GM12892 (cell line): ENCODE results near the gene GPR85.

Experiments
- DNase-seq: peaks from one replicate; pipeline ENCODE4 v3.0.0; 2011; ENCODE audit not compliant: insufficient read length
- FAIRE-seq: peaks from 2 replicates; lab custom pipeline; 2011; peaks lifted over from hg19 to GRCh38; lab: Jason Lieb, UNC
- POLR2A ChIP-seq: IDR thresholded peaks from 2 replicates; pipeline ENCODE4 v1.6.1; 2011; ENCODE audit warnings: low read depth, low read length, control low read depth
- POLR2AphosphoS5 ChIP-seq: IDR thresholded peaks from 2 replicates; pipeline ENCODE4 v1.6.1; 2011; ENCODE audit warnings: low read depth, low read length, control low read depth
- TAF1 ChIP-seq: IDR thresholded peaks from 2 replicates; pipeline ENCODE4 v1.6.1; 2011; ENCODE audit warnings: low read depth, mild to moderate bottlenecking, control low read depth, low read length, borderline replicate concordance

Gene GPR85

DNA sequence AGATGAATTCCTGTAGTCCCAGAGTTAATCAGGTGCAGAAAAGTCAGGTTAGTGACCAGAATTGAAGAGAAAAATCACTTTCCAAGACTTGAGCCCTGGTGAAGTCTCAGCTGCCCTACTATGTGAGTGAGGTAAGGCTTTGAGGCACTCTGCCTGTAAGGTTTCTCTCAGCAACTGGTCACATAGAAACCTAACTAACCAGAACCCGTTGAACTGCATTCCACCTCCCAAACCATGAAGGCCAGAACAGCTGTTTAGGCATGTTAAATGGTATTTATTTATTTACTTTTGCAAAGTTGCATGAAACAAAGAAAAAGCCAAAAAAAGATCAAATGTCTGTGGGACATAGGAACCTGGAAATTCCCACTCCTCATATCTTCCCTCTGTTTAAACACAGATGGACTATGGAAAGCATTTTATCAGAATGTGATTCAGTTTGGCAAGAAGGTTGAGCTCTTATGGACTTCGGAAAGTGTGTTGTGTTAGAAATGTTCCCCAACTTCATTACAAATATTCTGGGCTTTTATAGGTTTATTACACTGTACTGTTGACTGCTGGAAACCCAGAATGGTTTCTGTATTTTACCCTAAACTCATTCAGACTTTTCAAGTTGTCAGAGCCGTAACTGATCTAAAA is 12.8 kb upstream of the GPR85 start:
- FAIRE-seq (no peak), DNase-seq (no peak)
- TF ChIP-seq POLR2A, result no peak

DNA sequence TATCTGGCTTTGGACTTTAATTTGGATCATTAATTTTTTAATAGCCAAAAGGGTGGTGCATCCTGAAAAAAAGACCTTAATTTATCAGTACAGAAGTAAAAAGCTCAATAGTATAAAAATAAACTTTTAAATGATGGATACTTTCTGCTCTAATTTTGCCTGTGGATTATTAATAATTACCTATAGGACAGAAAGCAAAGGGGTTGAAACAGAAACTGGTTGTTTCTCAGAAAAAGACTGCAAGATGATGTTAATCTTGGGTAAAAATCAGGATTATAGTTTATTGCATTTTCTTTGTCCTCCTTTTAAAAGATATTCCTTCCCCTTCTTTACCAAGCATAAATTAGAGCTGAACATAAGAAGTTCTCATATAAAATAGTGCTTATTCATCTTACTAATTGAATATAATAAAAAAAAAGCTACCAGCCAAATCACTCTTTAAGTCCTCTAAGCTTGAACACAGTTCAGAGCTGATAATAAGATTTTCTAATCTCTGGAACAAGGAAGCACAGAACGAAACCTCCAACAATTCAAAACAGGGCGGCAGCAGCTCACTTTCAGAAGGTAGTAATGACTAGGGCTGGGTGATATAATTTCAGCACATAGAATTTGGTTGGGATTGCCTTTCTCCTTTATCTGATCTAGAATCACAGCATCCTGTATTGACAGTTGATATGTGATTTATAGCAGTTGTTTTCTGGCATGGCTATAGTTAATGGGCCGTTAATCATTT is 8.1 kb upstream of the GPR85 start:
- no peak for FAIRE-seq
- TF ChIP-seq TAF1 (no peak), POLR2AphosphoS5 (no peak), POLR2A (no peak)

DNA sequence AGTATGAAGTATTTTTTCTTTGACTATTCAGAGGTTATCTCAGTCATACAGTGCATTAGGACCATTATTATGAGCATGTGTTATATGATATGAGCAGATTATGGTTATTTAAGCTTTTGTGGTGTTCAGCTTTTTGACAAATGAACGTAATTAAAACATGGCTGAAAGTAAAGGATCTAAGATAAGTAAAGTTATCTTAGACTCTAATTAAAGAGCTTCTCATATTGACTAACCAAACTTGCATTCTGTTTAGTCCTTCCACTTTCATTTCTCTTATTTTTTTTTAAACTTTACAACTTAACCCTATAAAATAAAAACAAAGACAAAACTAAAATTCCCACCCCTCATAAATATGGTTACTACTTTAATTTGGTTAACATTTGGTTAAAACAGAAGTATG is 6.9 kb upstream of the GPR85 start:
- DNase-seq, result no peak
- TF ChIP-seq TAF1 (no peak), POLR2A (no peak), POLR2AphosphoS5 (no peak)
- FAIRE-seq, result no peak

More for the DNA sequence above, 8.1 kb upstream of the GPR85 start:
- no peak for DNase-seq

- no peak for DNase-seq
- no peak for FAIRE-seq
- TF ChIP-seq POLR2A, result no peak
These were observed 6.1 kb upstream of the GPR85 start for GRCh38 chr7:113092762-113093161.

GRCh38 chr7:113087071-113087998 is 708 bp upstream of the GPR85 start:
- FAIRE-seq, result no peak
- no peak for TF ChIP-seq TAF1
- TF ChIP-seq POLR2A, result no peak
- no peak for TF ChIP-seq POLR2AphosphoS5
- no peak for DNase-seq

GRCh38 chr7:113085781-113086390 is 741 bp downstream of the GPR85 start:
- FAIRE-seq, result no peak
- TF ChIP-seq TAF1, result no peak
- no peak for TF ChIP-seq POLR2A
- TF ChIP-seq POLR2AphosphoS5, result no peak
- DNase-seq, result no peak

DNA sequence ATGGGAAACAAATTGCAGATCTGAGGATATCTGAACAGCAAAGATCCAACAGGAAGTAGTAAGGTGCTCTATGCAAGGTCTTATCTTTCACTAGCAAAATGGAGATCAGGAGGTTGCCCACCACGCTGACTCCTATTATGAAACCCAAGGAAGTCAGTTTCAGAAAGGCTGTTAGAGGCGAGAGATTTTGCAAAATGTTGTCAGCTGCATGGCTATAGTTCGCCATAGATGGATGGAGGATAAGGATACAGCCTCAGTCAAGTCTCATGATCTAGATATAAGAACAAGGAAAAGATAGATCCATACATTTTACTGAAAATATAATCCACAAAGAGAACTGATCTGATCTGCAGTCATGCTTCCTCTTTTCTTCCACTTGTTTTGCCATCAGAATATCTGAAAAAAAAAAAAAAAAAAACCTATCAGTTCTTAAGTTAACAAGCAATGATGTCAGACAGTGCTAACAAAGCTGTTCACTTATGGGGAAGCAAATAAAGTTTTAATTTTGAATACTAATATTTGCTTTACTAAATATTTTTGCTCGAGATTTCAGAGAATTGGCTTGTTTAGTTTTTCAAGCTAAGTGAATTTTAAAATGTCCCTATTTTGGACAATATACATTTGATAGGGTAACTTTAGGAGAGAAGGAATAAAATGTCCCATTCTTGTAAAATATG is 2.0 kb downstream of the GPR85 start:
- no peak for FAIRE-seq
- no peak for DNase-seq
- TF ChIP-seq POLR2A (no peak), TAF1 (no peak), POLR2AphosphoS5 (no peak)

GRCh38 chr7:113083816-113084495 is 2.7 kb downstream of the GPR85 start:
- FAIRE-seq, result no peak
- TF ChIP-seq POLR2AphosphoS5, result no peak
- TF ChIP-seq TAF1, result no peak
- TF ChIP-seq POLR2A, result no peak

DNA sequence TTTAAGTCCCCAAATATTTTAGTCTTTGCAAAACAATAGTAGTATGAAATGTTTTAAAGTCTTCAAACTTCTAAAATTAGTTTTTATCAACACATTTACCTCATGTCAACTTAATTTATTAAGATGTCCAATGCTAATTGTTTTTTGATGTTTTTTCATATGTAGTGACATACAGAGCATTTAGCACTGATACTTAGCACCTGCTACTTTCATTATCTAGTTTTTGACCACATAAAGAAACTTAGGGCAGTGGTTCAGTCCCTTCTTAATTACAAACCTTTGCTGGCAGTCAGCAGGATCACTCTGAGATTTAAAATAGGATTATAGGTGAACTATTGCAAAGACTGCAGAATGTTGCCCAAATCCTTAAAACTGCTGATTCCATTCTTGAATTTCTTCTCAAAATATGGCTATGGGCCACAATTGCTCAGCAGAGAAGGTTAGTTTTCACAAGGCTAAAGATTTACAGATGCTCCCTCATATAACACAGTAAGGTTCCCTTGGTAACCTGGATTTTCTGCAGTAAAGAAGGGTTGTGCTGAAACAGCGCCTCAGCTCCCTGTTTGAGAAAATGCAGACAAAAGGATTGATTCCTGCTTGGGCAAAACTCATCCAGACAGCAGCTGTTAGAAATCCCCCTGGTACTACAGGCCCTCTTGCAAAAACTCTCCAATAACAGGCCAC is 3.4 kb downstream of the GPR85 start:
- no peak for FAIRE-seq
- TF ChIP-seq POLR2AphosphoS5 (no peak), TAF1 (no peak), POLR2A (no peak)
- no peak for DNase-seq

More at GRCh38 chr7:113083816-113084495, 2.7 kb downstream of the GPR85 start:
- DNase-seq, result no peak

GRCh38 chr7:113078331-113078730 is 8.3 kb downstream of the GPR85 start:
- DNase-seq (no peak), FAIRE-seq (no peak)
- no peak for TF ChIP-seq POLR2A
- no peak for TF ChIP-seq POLR2AphosphoS5
- no peak for TF ChIP-seq TAF1
